ENCODE results near the gene IFRD2. TPM values are rescaled to one million over a fixed set of nuclear protein-coding genes. Genes with fewer than 3 reads are reported as not detected.

The IFRD2 gene, protein sequence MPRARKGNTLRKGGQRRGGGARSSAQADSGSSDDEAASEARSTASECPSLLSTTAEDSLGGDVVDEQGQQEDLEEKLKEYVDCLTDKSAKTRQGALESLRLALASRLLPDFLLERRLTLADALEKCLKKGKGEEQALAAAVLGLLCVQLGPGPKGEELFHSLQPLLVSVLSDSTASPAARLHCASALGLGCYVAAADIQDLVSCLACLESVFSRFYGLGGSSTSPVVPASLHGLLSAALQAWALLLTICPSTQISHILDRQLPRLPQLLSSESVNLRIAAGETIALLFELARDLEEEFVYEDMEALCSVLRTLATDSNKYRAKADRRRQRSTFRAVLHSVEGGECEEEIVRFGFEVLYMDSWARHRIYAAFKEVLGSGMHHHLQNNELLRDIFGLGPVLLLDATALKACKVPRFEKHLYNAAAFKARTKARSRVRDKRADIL
- total RNA-seq = 10 to 100 TPM; 40.2 to 67.6 (median 48.0) TPM
- 10 to 100 TPM; 58.4 to 76.7 (median 74.8) TPM for polyA plus RNA-seq
- long read RNA-seq, donor 1, partial matches to known transcripts = 0 of 5 reads
- long read RNA-seq, donor 1, other reads (novel, unspliced or antisense) = 0 of 5 reads
- long read RNA-seq, donor 2, transcript IFRD2-202 (12 exons, 2,109 nt) = major isoform, 11 of 16 reads
- long read RNA-seq, donor 2, partial matches to known transcripts = 0 of 16 reads
- long read RNA-seq, donor 2, other reads (novel, unspliced or antisense) = 0 of 16 reads

DNA sequence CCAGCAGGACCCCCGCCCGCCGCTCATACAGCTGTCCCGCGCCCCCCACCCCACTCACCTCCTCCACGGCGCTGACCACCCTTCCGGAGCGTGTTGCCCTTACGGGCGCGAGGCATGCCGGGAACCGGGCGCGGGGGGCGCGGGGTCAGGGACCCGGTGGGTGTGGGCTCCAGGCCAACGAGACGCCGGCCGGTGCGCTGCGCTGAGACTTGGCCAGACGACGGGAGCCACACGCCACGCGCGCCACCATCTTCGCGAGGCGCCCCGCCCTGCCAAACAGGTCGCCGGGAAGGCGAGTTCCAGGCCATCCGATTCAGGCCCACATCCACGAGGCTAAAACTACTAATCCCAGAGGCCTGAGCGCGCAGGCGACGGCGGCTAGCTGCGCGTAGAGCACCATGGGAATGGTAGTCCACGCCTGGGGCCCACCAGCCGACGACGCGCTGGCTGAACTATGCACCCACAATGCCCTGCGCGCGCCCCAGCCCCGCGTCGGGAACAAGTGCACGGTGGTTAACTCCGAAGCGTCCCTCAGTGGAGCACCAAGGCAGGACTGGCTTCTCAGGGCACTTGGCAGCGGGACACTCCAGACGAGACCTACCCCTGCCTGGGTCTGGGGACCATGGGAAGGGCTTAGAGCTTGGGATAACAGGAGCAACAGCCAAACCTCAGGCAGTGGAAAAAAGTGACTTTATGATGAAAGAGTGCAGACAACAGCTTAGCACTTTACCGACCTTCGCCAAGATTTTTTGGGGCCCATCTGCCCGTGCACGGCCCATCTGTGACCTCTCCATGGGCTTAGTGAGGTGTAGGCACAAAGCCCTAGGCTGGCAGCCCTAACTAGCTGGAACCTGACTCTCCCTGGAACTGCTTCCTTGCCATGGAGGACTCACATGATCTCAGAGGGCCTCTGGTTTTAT, at the start of gene IFRD2:
Gene IFRD2 (minus strand): TSS at position 271 of the 920 bp plus-strand sequence. CDS start 155 bp downstream, at position 116.
- DNase-seq = peak; percentile 99
- H3K4me1 ChIP-seq = peaks cover 13 to 38% (median 27%) of the 10 kb centered on the region in 6 donors
- WGBS, 5 donors = 1 to 11% (median 2%) methylated on average over 9 to 67 of the region's 67 CpGs
- peak within 1 kb of the TSS; percentile 89 to 100 (median 98) for H3K4me3 ChIP-seq
- H3K36me3 ChIP-seq = peaks cover 0 to 43% (median 29%) of the 10 kb centered on the region in 6 donors
- TF ChIP-seq POLR2AphosphoS5 (IDR thresholded peaks at IDR 0.05) (peak; percentile 90 to 96 (median 91)), POLR2A (IDR thresholded peaks at IDR 0.05) (peak in 1 of 3 donors; percentile 14)
- TF ChIP-seq, protein P1, sequence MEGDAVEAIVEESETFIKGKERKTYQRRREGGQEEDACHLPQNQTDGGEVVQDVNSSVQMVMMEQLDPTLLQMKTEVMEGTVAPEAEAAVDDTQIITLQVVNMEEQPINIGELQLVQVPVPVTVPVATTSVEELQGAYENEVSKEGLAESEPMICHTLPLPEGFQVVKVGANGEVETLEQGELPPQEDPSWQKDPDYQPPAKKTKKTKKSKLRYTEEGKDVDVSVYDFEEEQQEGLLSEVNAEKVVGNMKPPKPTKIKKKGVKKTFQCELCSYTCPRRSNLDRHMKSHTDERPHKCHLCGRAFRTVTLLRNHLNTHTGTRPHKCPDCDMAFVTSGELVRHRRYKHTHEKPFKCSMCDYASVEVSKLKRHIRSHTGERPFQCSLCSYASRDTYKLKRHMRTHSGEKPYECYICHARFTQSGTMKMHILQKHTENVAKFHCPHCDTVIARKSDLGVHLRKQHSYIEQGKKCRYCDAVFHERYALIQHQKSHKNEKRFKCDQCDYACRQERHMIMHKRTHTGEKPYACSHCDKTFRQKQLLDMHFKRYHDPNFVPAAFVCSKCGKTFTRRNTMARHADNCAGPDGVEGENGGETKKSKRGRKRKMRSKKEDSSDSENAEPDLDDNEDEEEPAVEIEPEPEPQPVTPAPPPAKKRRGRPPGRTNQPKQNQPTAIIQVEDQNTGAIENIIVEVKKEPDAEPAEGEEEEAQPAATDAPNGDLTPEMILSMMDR (IDR thresholded peaks at IDR 0.05 in 8 of 11, conservative IDR thresholded peaks at IDR 0.05 in 3 of 11) = peak in 4 of 11 experiments; percentile 17 to 35 (median 24)
- H3K27me3 ChIP-seq (replicated peaks in 1 of 7) = no peaks in the 10 kb centered on the region
- peak within 1 kb of the TSS; percentile 67 to 88 (median 79) for H3K27ac ChIP-seq
- intact Hi-C loops (cut with DNase I; ENCODE audit: low total_unique reads) = no loop called here
- H3K9me3 ChIP-seq = no peaks in the 10 kb centered on the region

DNA sequence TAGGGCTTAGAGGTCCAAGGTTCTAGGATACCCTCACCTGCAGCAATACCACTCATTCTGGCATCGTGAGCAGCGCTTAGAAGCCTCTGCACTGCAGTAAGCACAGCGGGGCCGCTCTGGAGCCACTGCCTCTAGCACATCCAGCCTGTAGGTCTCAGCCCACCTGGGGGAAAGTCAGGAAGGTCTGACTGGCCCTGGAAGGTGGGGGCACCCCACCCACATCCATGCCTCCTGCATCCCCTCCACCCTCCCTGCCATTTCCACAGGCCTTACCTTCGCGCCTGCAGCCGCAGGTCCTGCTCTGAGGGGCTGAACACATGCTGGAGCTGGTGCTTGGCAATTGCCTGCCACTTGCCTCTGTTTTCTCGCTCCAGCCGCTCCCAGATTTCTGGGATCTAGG, 49.3 kb upstream of the IFRD2 start:
- peak overlapping the region; percentile 92 to 99 (median 98) for H3K27ac ChIP-seq
- no peaks in the 10 kb centered on the region for H3K27me3 ChIP-seq (replicated peaks in 1 of 7)
- peak; percentile 88 for DNase-seq
- H3K36me3 ChIP-seq = no peaks in the 10 kb centered on the region
- intact Hi-C loops (cut with DNase I; ENCODE audit: low total_unique reads) = no loop called here
- peaks cover 40 to 89% (median 69%) of the 10 kb centered on the region in 6 donors for H3K4me1 ChIP-seq
- peak overlapping the region in 7 of 8 donors; percentile 55 to 86 (median 74) for H3K4me3 ChIP-seq
- no peaks in the 10 kb centered on the region for H3K9me3 ChIP-seq
- TF ChIP-seq POLR2A (IDR thresholded peaks at IDR 0.05) (no peak), POLR2AphosphoS5 (IDR thresholded peaks at IDR 0.05) (no peak)
- TF ChIP-seq, protein P1 (IDR thresholded peaks at IDR 0.05 in 8 of 11, conservative IDR thresholded peaks at IDR 0.05 in 3 of 11) = no peak
- 79 to 94% (median 88%) methylated on average over 5 to 9 of the region's 9 CpGs for WGBS, 5 donors

DNA sequence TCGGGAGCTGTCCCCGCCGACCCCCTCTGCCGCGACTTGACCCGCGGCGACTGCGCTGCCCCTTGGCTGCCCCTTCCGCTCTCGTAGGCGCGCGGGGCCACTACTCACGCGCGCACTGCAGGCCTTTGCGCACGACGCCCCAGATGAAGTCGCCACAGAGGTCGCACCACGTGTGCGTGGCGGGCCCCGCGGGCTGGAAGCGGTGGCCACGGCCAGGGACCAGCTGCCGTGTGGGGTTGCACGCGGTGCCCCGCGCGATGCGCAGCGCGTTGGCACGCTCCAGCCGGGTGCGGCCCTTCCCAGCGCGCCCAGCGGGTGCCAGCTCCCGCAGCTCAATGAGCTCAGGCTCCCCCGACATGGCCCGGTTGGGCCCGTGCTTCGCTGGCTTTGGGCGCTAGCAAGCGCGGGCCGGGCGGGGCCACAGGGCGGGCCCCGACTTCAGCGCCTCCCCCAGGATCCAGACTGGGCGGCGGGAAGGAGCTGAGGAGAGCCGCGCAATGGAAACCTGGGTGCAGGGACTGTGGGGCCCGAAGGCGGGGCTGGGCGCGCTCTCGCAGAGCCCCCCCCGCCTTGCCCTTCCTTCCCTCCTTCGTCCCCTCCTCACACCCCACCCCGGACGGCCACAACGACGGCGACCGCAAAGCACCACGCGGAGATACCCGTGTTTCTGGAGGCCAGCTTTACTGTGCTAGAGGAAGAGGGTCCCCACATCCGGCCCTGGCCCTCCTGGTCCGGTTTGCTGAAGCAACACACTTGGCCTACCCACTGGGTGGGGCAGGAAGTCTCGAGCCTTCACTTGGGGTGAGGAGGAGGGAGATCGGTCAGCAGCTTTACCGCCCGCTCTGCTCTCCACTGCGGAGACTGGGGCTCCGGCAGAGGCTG, 48.5 kb upstream of the IFRD2 start, which contains the start of gene RASSF1:
Gene RASSF1 (minus strand): TSS at position 389 of the 882 bp plus-strand sequence. CDS start 31 bp downstream, at position 358.
- no peaks in the 10 kb centered on the region for H3K27me3 ChIP-seq (replicated peaks in 1 of 7)
- intact Hi-C loops (cut with DNase I; ENCODE audit: low total_unique reads) = no loop called here
- H3K9me3 ChIP-seq = no peaks in the 10 kb centered on the region
- H3K4me3 ChIP-seq = peak within 1 kb of the TSS; percentile 55 to 86 (median 70)
- peak within 1 kb of the TSS; percentile 92 to 99 (median 98) for H3K27ac ChIP-seq
- peak; percentile 96 for DNase-seq
- peaks cover 44 to 89% (median 70%) of the 10 kb centered on the region in 6 donors for H3K4me1 ChIP-seq
- TF ChIP-seq POLR2AphosphoS5 (IDR thresholded peaks at IDR 0.05) (peak; percentile 72 to 83 (median 79)), POLR2A (IDR thresholded peaks at IDR 0.05) (peak in 2 of 3 donors; percentile 40 to 64)
- TF ChIP-seq, protein P1 (IDR thresholded peaks at IDR 0.05 in 8 of 11, conservative IDR thresholded peaks at IDR 0.05 in 3 of 11) = no peak
- 0 to 9% (median 2%) methylated on average over 51 to 85 of the region's 85 CpGs for WGBS, 5 donors
- peaks cover 0 to 3% (median 0%) of the 10 kb centered on the region in 6 donors for H3K36me3 ChIP-seq

All from spleen (tissue), 13 donors.